ENCODE data around the gene MUTYH. TPM values are rescaled to one million over a fixed set of nuclear protein-coding genes. Genes with fewer than 3 reads are reported as not detected.

The MUTYH gene
- total RNA-seq, 1 donor from 2014 or later, result 48.2 TPM

- no peaks in the 10 kb centered on the region for H3K9me3 Mint-ChIP-seq
- no peaks in the 10 kb centered on the region for H3K36me3 Mint-ChIP-seq
- H3K27ac ChIP-seq, result no peak overlapping the region
- no peak overlapping the region for H3K4me3 Mint-ChIP-seq
- H3K27me3 ChIP-seq, result no peaks in the 10 kb centered on the region
- no peak overlapping the region for H3K4me2 ChIP-seq
- H3K36me3 ChIP-seq, result no peaks in the 10 kb centered on the region
- no peak overlapping the region for H3K9ac ChIP-seq
- DNase-seq (ENCODE audit: low spot score), result no peak
- no peaks in the 10 kb centered on the region for H3K79me2 ChIP-seq (ENCODE audit: low read depth)
- H3K4me1 ChIP-seq, result peaks cover 7% of the 10 kb centered on the region
- no peak overlapping the region for H3K27ac Mint-ChIP-seq
- H3K4me1 Mint-ChIP-seq, result peaks cover 10% of the 10 kb centered on the region
- no peaks in the 10 kb centered on the region for H4K20me1 ChIP-seq (ENCODE audit: low read depth)
- no peaks in the 10 kb centered on the region for H3K27me3 Mint-ChIP-seq (ENCODE audit: insufficient read depth, low read depth)
- no peak overlapping the region for H3K4me3 ChIP-seq
- H2AFZ ChIP-seq (replicated peaks), result no peak overlapping the region
- H3F3A ChIP-seq (ENCODE audit: low read depth), result peaks cover 12% of the 10 kb centered on the region
- TF ChIP-seq EZH2phosphoT487 (IDR thresholded peaks at IDR 0.05), result no peak
- no peak for TF ChIP-seq EZH2 (IDR thresholded peaks at IDR 0.05)
- no peak for TF ChIP-seq CTCF (IDR thresholded peaks at IDR 0.05)
- no peaks in the 10 kb centered on the region for H3K9me3 ChIP-seq (ENCODE audit: low read depth)
Measured at GRCh38 chr1:45356186-45356585, 15.9 kb upstream of the MUTYH start.

GRCh38 chr1:45355683-45356082, 15.4 kb upstream of the MUTYH start:
- H3K4me1 Mint-ChIP-seq, result peaks cover 8% of the 10 kb centered on the region
- H3K9ac ChIP-seq, result no peak overlapping the region

GRCh38 chr1:45354838-45355237, 14.6 kb upstream of the MUTYH start:
- H3K4me1 Mint-ChIP-seq, result peaks cover 1% of the 10 kb centered on the region
- H3K27me3 Mint-ChIP-seq (ENCODE audit: insufficient read depth, low read depth), result no peaks in the 10 kb centered on the region
- no peaks in the 10 kb centered on the region for H3K9me3 Mint-ChIP-seq
- Histone ChIP-seq H3F3A (ENCODE audit: low read depth) (peaks cover under 1% of the 10 kb centered on the region), H3K4me2 (no peak overlapping the region), H3K9ac (no peak overlapping the region), H3K27ac (no peak overlapping the region), H3K4me1 (no peaks in the 10 kb centered on the region), H3K79me2 (ENCODE audit: low read depth) (no peaks in the 10 kb centered on the region), H3K27me3 (no peaks in the 10 kb centered on the region), H2AFZ (replicated peaks) (no peak overlapping the region), H3K9me3 (ENCODE audit: low read depth) (no peaks in the 10 kb centered on the region), H3K4me3 (no peak overlapping the region), H4K20me1 (ENCODE audit: low read depth) (no peaks in the 10 kb centered on the region), H3K36me3 (no peaks in the 10 kb centered on the region)
- no peak overlapping the region for H3K27ac Mint-ChIP-seq
- TF ChIP-seq EZH2phosphoT487 (IDR thresholded peaks at IDR 0.05), result no peak
- TF ChIP-seq CTCF (IDR thresholded peaks at IDR 0.05), result no peak
- no peak for TF ChIP-seq EZH2 (IDR thresholded peaks at IDR 0.05)
- no peaks in the 10 kb centered on the region for H3K36me3 Mint-ChIP-seq
- no peak overlapping the region for H3K4me3 Mint-ChIP-seq
- no peak for DNase-seq (ENCODE audit: low spot score)

More at GRCh38 chr1:45355683-45356082, 15.4 kb upstream of the MUTYH start:
- Histone ChIP-seq H3K4me2 (no peak overlapping the region), H3K27ac (no peak overlapping the region), H3K79me2 (ENCODE audit: low read depth) (no peaks in the 10 kb centered on the region), H3K27me3 (no peaks in the 10 kb centered on the region), H3F3A (ENCODE audit: low read depth) (peaks cover 9% of the 10 kb centered on the region), H3K36me3 (no peaks in the 10 kb centered on the region), H2AFZ (replicated peaks) (no peak overlapping the region), H4K20me1 (ENCODE audit: low read depth) (no peaks in the 10 kb centered on the region), H3K9me3 (ENCODE audit: low read depth) (no peaks in the 10 kb centered on the region), H3K4me3 (no peak overlapping the region), H3K4me1 (peaks cover 4% of the 10 kb centered on the region)
- no peak overlapping the region for H3K27ac Mint-ChIP-seq
- H3K27me3 Mint-ChIP-seq (ENCODE audit: insufficient read depth, low read depth), result no peaks in the 10 kb centered on the region
- TF ChIP-seq CTCF (IDR thresholded peaks at IDR 0.05), result no peak
- TF ChIP-seq EZH2phosphoT487 (IDR thresholded peaks at IDR 0.05), result no peak
- no peak for TF ChIP-seq EZH2 (IDR thresholded peaks at IDR 0.05)
- no peaks in the 10 kb centered on the region for H3K36me3 Mint-ChIP-seq
- DNase-seq (ENCODE audit: low spot score), result no peak
- H3K4me3 Mint-ChIP-seq, result no peak overlapping the region
- H3K9me3 Mint-ChIP-seq, result no peaks in the 10 kb centered on the region

Data from neural progenitor cell (in vitro differentiated cells).